Endothelial cell of umbilical vein (primary cell): ENCODE results near the gene LTBP1. TPM values are rescaled to one million over a fixed set of nuclear protein-coding genes. Genes with fewer than 3 reads are reported as not detected.

Source experiments
- BruUV-seq: library from RNA; stranded (reverse); fragments of 400-500 nt; replicated peaks from 2 replicates; lab custom pipeline; 2021; lab: Mats Ljungman, UMichigan
- CTCF ChIA-PET: fragments of 300-600, 350-600 bp; sonication (Branson Sonifier 250); formaldehyde crosslinking; loops from one replicate; lab custom pipeline; 2021; ENCODE audit warnings: antibody characterized with exemption, inconsistent platforms; lab: Charles Lee
- POLR2A ChIA-PET: fragments of 300-600, 350-600 bp; sonication (Branson Sonifier 250); formaldehyde crosslinking; loops from one replicate; lab custom pipeline; 2021; ENCODE audit warnings: antibody characterized with exemption, inconsistent platforms; lab: Charles Lee
- DNase-seq: peaks from one replicate; pipeline ENCODE4 v3.0.0-alpha.2; 2011; ENCODE audit warnings: low read depth, low spot score
- FAIRE-seq: peaks from 2 replicates; lab custom pipeline; 2011; peaks lifted over from hg19 to GRCh38; lab: Jason Lieb, UNC
- H2AFZ ChIP-seq: 2 replicates; pipeline ENCODE4 v1.6.0; 2012; ENCODE audit warnings: low read depth, low read length, control low read depth, inconsistent platforms
- H3K27ac ChIP-seq: 2 replicates; pipeline ENCODE4 v1.5.1; 2011; ENCODE audit warnings: low read depth, mild to moderate bottlenecking, control low read depth, low read length, moderate library complexity; ENCODE audit not compliant: insufficient read depth
- H3K27me3 ChIP-seq, 2 experiments: 2 replicates each; pipeline versions ENCODE4 v1.6.0 to v1.6.1; 2011; ENCODE audit warnings: low read length in 2 of 2, mixed read lengths in 1 of 2; ENCODE audit not compliant: control insufficient read depth in 2 of 2, insufficient read depth in 2 of 2
- H3K36me3 ChIP-seq, 2 experiments: 2 replicates in 1 of 2; 3 replicates in 1 of 2; pipeline ENCODE4 v1.5.1; 2011; ENCODE audit warnings: low read length in 2 of 2, mild to moderate bottlenecking in 1 of 2, moderate library complexity in 1 of 2; ENCODE audit not compliant: control insufficient read depth in 2 of 2, insufficient read depth in 2 of 2; ENCODE audit errors: extremely low read depth in 1 of 2
- H3K4me1 ChIP-seq: 3 replicates; pipeline ENCODE4 v1.5.1; 2011; ENCODE audit warnings: mild to moderate bottlenecking, low read length; ENCODE audit not compliant: control insufficient read depth, insufficient read depth; ENCODE audit errors: extremely low read depth
- H3K4me2 ChIP-seq: 2 replicates; pipeline ENCODE4 v1.6.1; 2011; ENCODE audit warnings: low read length, control low read depth, mixed read lengths; ENCODE audit not compliant: insufficient read depth
- H3K4me3 ChIP-seq, 3 experiments: fragments of 200-600 bp in 1 of 3; sonication (generic), shearing (Covaris generic) in 1 of 3; replicated peaks in 1 of 3; 2 replicates each; pipeline ENCODE4 v1.5.1; 2011 to 2016; ENCODE audit warnings: control low read depth in 3 of 3, low read length in 3 of 3, mild to moderate bottlenecking in 2 of 3, inconsistent platforms in 1 of 3, low read depth in 1 of 3, moderate library complexity in 1 of 3; ENCODE audit not compliant: insufficient read depth in 1 of 3
- H3K79me2 ChIP-seq: 2 replicates; pipeline ENCODE4 v1.6.0; 2012; ENCODE audit warnings: low read length, inconsistent platforms; ENCODE audit not compliant: control insufficient read depth, insufficient read depth
- H3K9ac ChIP-seq: replicated peaks from 2 replicates; pipeline ENCODE3; 2011; ENCODE audit warnings: low read length, control low read depth; ENCODE audit not compliant: insufficient read depth; ENCODE audit errors: extremely low read depth
- H3K9me1 ChIP-seq: replicated peaks from 3 replicates; pipeline ENCODE4 v1.6.0; 2011; ENCODE audit warnings: mild to moderate bottlenecking, low read length; ENCODE audit not compliant: control insufficient read depth, insufficient read depth; ENCODE audit errors: extremely low read depth
- H3K9me3 ChIP-seq: replicated peaks from 2 replicates; pipeline ENCODE4 v1.5.1; 2012; ENCODE audit warnings: low read length, inconsistent platforms; ENCODE audit not compliant: control insufficient read depth, insufficient read depth
- H4K20me1 ChIP-seq: replicated peaks from 2 replicates; pipeline ENCODE3; 2011; ENCODE audit warnings: mild to moderate bottlenecking, low read length; ENCODE audit not compliant: control insufficient read depth, insufficient read depth; ENCODE audit errors: extremely low read depth
- CTCF ChIP-seq, 2 donors: IDR thresholded peaks; 1 replicate in 1 of 2; 2 replicates in 1 of 2; pipeline ENCODE4 v1.5.1; 2011; ENCODE audit warnings: low read length in 2 of 2, mild to moderate bottlenecking in 2 of 2, moderate library complexity in 2 of 2, control low read depth in 1 of 2, inconsistent platforms in 1 of 2, low read depth in 1 of 2; ENCODE audit not compliant: insufficient read depth in 1 of 2; ENCODE audit errors: extremely low read depth in 1 of 2
- EZH2 ChIP-seq: IDR thresholded peaks from 2 replicates; pipeline ENCODE4 v1.6.1; 2012; ENCODE audit warnings: borderline replicate concordance, low read depth, mild to moderate bottlenecking, moderate library complexity, low read length, inconsistent platforms; ENCODE audit not compliant: severe bottlenecking
- FOS ChIP-seq: IDR thresholded peaks from 2 replicates; pipeline ENCODE4 v1.6.1; 2011; ENCODE audit warnings: mild to moderate bottlenecking, low read length, moderate library complexity, borderline replicate concordance; ENCODE audit not compliant: insufficient read depth
- GATA2 ChIP-seq: IDR thresholded peaks from 2 replicates; pipeline ENCODE4 v1.7.0; 2011; ENCODE audit warnings: low read depth, mild to moderate bottlenecking, moderate library complexity, mixed read lengths, low read length; ENCODE audit not compliant: insufficient read length, insufficient read depth
- MYC ChIP-seq: IDR thresholded peaks from one replicate; pipeline ENCODE4 v1.6.1; 2011; ENCODE audit warnings: mild to moderate bottlenecking, low read depth, low read length
- POLR2A ChIP-seq: IDR thresholded peaks from 2 replicates; pipeline ENCODE4 v1.6.1; 2012; ENCODE audit warnings: low read depth, mild to moderate bottlenecking, control low read depth, low read length
- POLR2AphosphoS5 ChIP-seq: IDR thresholded peaks from 2 replicates; pipeline ENCODE4 v1.6.1; 2012; ENCODE audit warnings: low read depth, mild to moderate bottlenecking, control low read depth, low read length, moderate library complexity; ENCODE audit not compliant: insufficient read depth
- dilution Hi-C: fragments of 300-500 bp; cut with MboI; formaldehyde crosslinking; loops from one replicate; pipeline ENCODE4 v1.15.0; 2019; ENCODE audit warnings: low sequenced_read_pairs; ENCODE audit not compliant: extremely low pct_ligation_motif_present
- intact Hi-C: fragments of 100-400 bp; cut with micrococcal nuclease; formaldehyde crosslinking; loops from one replicate; pipeline ENCODE4 v1.10.0; 2022
- polyA plus RNA-seq, 4 experiments: library from polyadenylated mRNA; depleted of rRNA in 3 of 4; stranded (reverse) in 3 of 4; unstranded in 1 of 4; fragments of >200 nt; gene quantifications; 2 replicates each; pipeline versions ENCODE4 v1.2.1 to v1.2.3, GENCODE V29; 2011 to 2012; ENCODE audit warnings: missing spikeins in 1 of 4
- total RNA-seq: library from RNA; stranded (reverse); gene quantifications from 2 replicates; pipeline ENCODE4 v1.2.3, GENCODE V29; 2021
- TF ChIP-seq, protein P1 (sequence below): IDR thresholded peaks from 2 replicates; pipeline ENCODE4 v1.6.1; 2011; ENCODE audit not compliant: insufficient read depth, insufficient read length

LTBP1 gene
- total and polyA plus RNA-seq, 2 donors (not counting 3 experiments of a cell fraction or from before 2014, with no cell fraction given), result 57.4 to 68.2 TPM

GRCh38 chr2:33178209-33178608, 231.5 kb downstream of the LTBP1 start:
- Histone ChIP-seq H3K4me2 (no peak overlapping the region), H3K36me3 (no peaks in the 10 kb centered on the region), H3K9me3 (no peaks in the 10 kb centered on the region), H3K9ac (no peak overlapping the region), H2AFZ (no peak overlapping the region), H3K27ac (no peak overlapping the region), H4K20me1 (no peaks in the 10 kb centered on the region), H3K4me3 (no peak overlapping the region), H3K27me3 (no peaks in the 10 kb centered on the region), H3K79me2 (no peaks in the 10 kb centered on the region), H3K9me1 (no peaks in the 10 kb centered on the region), H3K4me1 (no peaks in the 10 kb centered on the region)
- dilution Hi-C loops (no loop called here), intact Hi-C loops (no loop called here)
- BruUV-seq, result no TSS peak
- FAIRE-seq (no peak), DNase-seq (no peak)
- ChIA-PET CTCF (interaction anchor here (1.2 kb wide), 1 partner anchor 11 kb away, joined by 3 read pairs; no protein-coding TSS in a partner anchor), POLR2A (no interaction called here)
- no peak for TF ChIP-seq POLR2A
- no peak for TF ChIP-seq GATA2

- Histone ChIP-seq H3K27me3 (no peaks in the 10 kb centered on the region), H3K4me3 (no peak overlapping the region), H3K36me3 (no peaks in the 10 kb centered on the region), H4K20me1 (no peaks in the 10 kb centered on the region), H2AFZ (no peak overlapping the region), H3K9ac (no peak overlapping the region), H3K9me1 (no peaks in the 10 kb centered on the region), H3K27ac (no peak overlapping the region), H3K9me3 (no peaks in the 10 kb centered on the region), H3K79me2 (no peaks in the 10 kb centered on the region), H3K4me1 (no peaks in the 10 kb centered on the region), H3K4me2 (no peak overlapping the region)
- ChIA-PET CTCF (interaction anchor here (1.0 kb wide), 1 partner anchor 200 kb away, joined by 3 read pairs; no protein-coding TSS in a partner anchor), POLR2A (no interaction called here)
- BruUV-seq, result no TSS peak
- dilution Hi-C loops (no loop called here), intact Hi-C loops (no loop called here)
- DNase-seq (peak; percentile 29), FAIRE-seq (no peak)
- TF ChIP-seq EZH2 (no peak), MYC (no peak), GATA2 (no peak), FOS (no peak), CTCF (IDR thresholded peaks at IDR 0.05; ENCODE audit: extremely low read depth in 1 of 2, insufficient read depth in 1 of 2, low read depth in 1 of 2, low read length in 2 of 2) (no peak), POLR2A (no peak), POLR2AphosphoS5 (no peak)
- TF ChIP-seq, protein P1, sequence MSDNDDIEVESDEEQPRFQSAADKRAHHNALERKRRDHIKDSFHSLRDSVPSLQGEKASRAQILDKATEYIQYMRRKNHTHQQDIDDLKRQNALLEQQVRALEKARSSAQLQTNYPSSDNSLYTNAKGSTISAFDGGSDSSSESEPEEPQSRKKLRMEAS, result no peak
Measured at GRCh38 chr2:33180915-33181314, 234.2 kb downstream of the LTBP1 start.
